HepG2 (cell line): ENCODE measurements around the gene SOCS1. TPM values are rescaled to one million over a fixed set of nuclear protein-coding genes. Genes with fewer than 3 reads are reported as not detected.

Experiments
- AKAP8 ChIP-seq: sonication (generic); formaldehyde crosslinking; IDR thresholded peaks from 2 replicates; pipeline ENCODE4 v1.5.1; 2020; ENCODE audit warnings: mild to moderate bottlenecking, missing genetic modification reagents
- FLYWCH1 ChIP-seq: sonication (generic); formaldehyde crosslinking; IDR thresholded peaks from 2 replicates; pipeline ENCODE4 v1.8.1; 2023; ENCODE audit warnings: mild to moderate bottlenecking, missing genetic modification reagents
- HDAC1 ChIP-seq: sonication (generic); formaldehyde crosslinking; IDR thresholded peaks from 2 replicates; pipeline ENCODE4 v1.5.1; 2020; ENCODE audit warnings: mild to moderate bottlenecking, missing genetic modification reagents
- KLF13 ChIP-seq: sonication (generic); formaldehyde crosslinking; IDR thresholded peaks from 2 replicates; pipeline ENCODE4 v1.4.0; 2020; ENCODE audit warnings: mild to moderate bottlenecking, missing genetic modification reagents
- KLF6 ChIP-seq: IDR thresholded peaks from 2 replicates; pipeline ENCODE4 v1.8.0; 2016; ENCODE audit warnings: missing biosample characterization, missing genetic modification reagents
- KMT2A ChIP-seq: sonication (generic); formaldehyde crosslinking; IDR thresholded peaks from 2 replicates; pipeline ENCODE4 v1.4.0; 2020; ENCODE audit warnings: missing genetic modification reagents
- RBM22 ChIP-seq: fragments of 200-400 bp; formaldehyde crosslinking; optimal IDR thresholded peaks from 2 replicates; pipeline ENCODE3; 2017; ENCODE audit warnings: mild to moderate bottlenecking, low read length, moderate library complexity
- RFXANK ChIP-seq: IDR thresholded peaks from 2 replicates; pipeline ENCODE4 v1.6.1; 2016
- SOX5 ChIP-seq: IDR thresholded peaks from 2 replicates; pipeline ENCODE4 v1.6.1; 2016; ENCODE audit warnings: borderline replicate concordance
- SP140L ChIP-seq: sonication (generic); formaldehyde crosslinking; IDR thresholded peaks from 2 replicates; pipeline ENCODE4 v1.4.0; 2020; ENCODE audit warnings: missing genetic modification reagents, borderline replicate concordance
- YY1 ChIP-seq: IDR thresholded peaks from 2 replicates; pipeline ENCODE4 v1.6.1; 2011; ENCODE audit warnings: low read length, low read depth, moderate library complexity, mild to moderate bottlenecking; ENCODE audit not compliant: insufficient read depth, insufficient replicate concordance
- ZBTB7B ChIP-seq: sonication (generic); formaldehyde crosslinking; IDR thresholded peaks from 2 replicates; pipeline ENCODE4 v1.4.0; 2020; ENCODE audit warnings: missing genetic modification reagents
- ZFP41 ChIP-seq: sonication (generic); formaldehyde crosslinking; IDR thresholded peaks from 2 replicates; pipeline ENCODE4 v1.4.0; 2020; ENCODE audit warnings: mild to moderate bottlenecking, missing genetic modification reagents, borderline replicate concordance
- ZMAT3 ChIP-seq: sonication (generic); formaldehyde crosslinking; conservative IDR thresholded peaks from 2 replicates; pipeline ENCODE4 v1.7.0; 2021; ENCODE audit warnings: missing genetic modification reagents
- ZMYM3 ChIP-seq: sonication (generic); formaldehyde crosslinking; IDR thresholded peaks from 2 replicates; pipeline ENCODE4 v1.5.1; 2020; ENCODE audit warnings: mild to moderate bottlenecking, missing genetic modification reagents
- ZNF160 ChIP-seq: sonication (generic); formaldehyde crosslinking; IDR thresholded peaks from 2 replicates; pipeline ENCODE4 v1.8.0; 2022; ENCODE audit warnings: mild to moderate bottlenecking, inconsistent platforms, missing genetic modification reagents
- ZNF788 ChIP-seq: sonication (generic); formaldehyde crosslinking; IDR thresholded peaks from 2 replicates; pipeline ENCODE4 v1.5.0; 2020; ENCODE audit warnings: mild to moderate bottlenecking, missing genetic modification reagents, borderline replicate concordance
- ZNF879 ChIP-seq: sonication (generic); formaldehyde crosslinking; IDR thresholded peaks from 2 replicates; pipeline ENCODE4 v1.8.1; 2023; ENCODE audit warnings: missing genetic modification reagents
- ZSCAN30 ChIP-seq: sonication (generic); formaldehyde crosslinking; IDR thresholded peaks from 2 replicates; pipeline ENCODE4 v1.5.0; 2020; ENCODE audit warnings: mild to moderate bottlenecking, missing genetic modification reagents
- polyA plus RNA-seq, 8 experiments: library from polyadenylated mRNA; depleted of rRNA in 3 of 8; stranded (reverse) in 7 of 8; unstranded in 1 of 8; fragments of >200 nt; fragmentation: Illumina TruSeq in 4 of 8; extraction: Trizol in 4 of 8; gene quantifications; 2 replicates each; pipeline versions ENCODE4 v1.2.1 to v1.2.3, GENCODE V29; 2011 to 2016; ENCODE audit warnings: low read depth in 4 of 8, missing spikeins in 1 of 8, mixed read lengths in 1 of 8; ENCODE audit not compliant: insufficient read depth in 1 of 8
- total RNA-seq, 5 experiments: library from RNA; depleted of rRNA; stranded (reverse); fragments of >200 nt; fragmentation: Illumina TruSeq; extraction: Trizol; gene quantifications; 2 replicates each; pipeline ENCODE4 v1.2.3, GENCODE V29; 2016; ENCODE audit warnings: low read depth in 1 of 5
- TF ChIP-seq, protein P1 (sequence below): sonication (generic); formaldehyde crosslinking; IDR thresholded peaks from 2 replicates; pipeline ENCODE4 v1.4.0; 2020; ENCODE audit warnings: missing genetic modification reagents, borderline replicate concordance
- TF ChIP-seq, protein P2 (sequence below): sonication (generic); formaldehyde crosslinking; IDR thresholded peaks from 2 replicates; pipeline ENCODE4 v1.5.1; 2020; ENCODE audit warnings: missing genetic modification reagents, mild to moderate bottlenecking, borderline replicate concordance
- TF ChIP-seq, protein P3 (sequence below): IDR thresholded peaks from 2 replicates; pipeline ENCODE4 v1.6.1; 2012; ENCODE audit warnings: low read length, improper control_type of control experiment

SOCS1 gene
- total and polyA plus RNA-seq, 2 of the 13 experiments (the other 11 are each of a cell fraction or from before 2014, with no cell fraction given), result 5.3 to 6.3 TPM

DNA sequence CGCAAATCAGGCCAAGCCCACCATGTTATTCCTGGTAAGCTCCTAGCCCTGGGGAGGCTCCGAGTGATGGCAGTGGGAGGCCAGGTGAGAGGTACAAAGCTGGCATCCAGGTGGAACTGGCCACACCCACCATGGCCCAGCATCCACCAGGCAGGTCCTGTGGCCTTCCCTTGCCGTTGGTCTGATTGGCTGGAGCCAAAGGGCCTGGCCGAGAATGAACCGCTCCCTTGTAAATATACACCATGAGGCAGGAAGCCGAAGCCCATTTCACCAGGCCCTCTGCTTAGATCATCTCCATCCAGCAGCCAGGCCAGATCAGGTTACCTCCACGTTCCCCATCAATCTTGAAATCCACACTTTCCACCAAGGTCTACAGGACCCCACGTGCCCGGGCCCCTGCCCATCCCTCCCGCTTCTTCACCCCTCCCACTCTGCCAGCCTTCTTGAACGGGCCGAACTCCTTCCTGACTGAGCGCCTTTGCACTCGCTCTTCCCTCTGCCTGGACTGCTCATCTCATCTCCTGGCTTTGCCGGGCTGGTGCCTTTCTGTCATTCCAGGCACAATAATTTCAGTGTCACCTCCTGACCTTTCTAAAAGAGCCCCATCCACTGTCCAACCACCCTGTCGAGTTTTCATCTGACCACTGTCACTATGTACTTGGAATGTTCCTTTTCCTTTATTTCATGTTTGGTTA is 5.8 kb downstream of the SOCS1 start (continued):
- TF ChIP-seq, protein P1, sequence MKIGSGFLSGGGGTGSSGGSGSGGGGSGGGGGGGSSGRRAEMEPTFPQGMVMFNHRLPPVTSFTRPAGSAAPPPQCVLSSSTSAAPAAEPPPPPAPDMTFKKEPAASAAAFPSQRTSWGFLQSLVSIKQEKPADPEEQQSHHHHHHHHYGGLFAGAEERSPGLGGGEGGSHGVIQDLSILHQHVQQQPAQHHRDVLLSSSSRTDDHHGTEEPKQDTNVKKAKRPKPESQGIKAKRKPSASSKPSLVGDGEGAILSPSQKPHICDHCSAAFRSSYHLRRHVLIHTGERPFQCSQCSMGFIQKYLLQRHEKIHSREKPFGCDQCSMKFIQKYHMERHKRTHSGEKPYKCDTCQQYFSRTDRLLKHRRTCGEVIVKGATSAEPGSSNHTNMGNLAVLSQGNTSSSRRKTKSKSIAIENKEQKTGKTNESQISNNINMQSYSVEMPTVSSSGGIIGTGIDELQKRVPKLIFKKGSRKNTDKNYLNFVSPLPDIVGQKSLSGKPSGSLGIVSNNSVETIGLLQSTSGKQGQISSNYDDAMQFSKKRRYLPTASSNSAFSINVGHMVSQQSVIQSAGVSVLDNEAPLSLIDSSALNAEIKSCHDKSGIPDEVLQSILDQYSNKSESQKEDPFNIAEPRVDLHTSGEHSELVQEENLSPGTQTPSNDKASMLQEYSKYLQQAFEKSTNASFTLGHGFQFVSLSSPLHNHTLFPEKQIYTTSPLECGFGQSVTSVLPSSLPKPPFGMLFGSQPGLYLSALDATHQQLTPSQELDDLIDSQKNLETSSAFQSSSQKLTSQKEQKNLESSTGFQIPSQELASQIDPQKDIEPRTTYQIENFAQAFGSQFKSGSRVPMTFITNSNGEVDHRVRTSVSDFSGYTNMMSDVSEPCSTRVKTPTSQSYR (CRISPR knock-in tag), result no peak
- TF ChIP-seq ZNF879 (CRISPR knock-in tag) (no peak), AKAP8 (CRISPR knock-in tag) (no peak), ZBTB7B (CRISPR knock-in tag) (peak; percentile 14; the same call in 1 of the 2 replicates), KLF6 (CRISPR knock-in tag) (no peak), SOX5 (CRISPR knock-in tag) (no peak), FLYWCH1 (CRISPR knock-in tag) (no peak), ZNF788 (CRISPR knock-in tag) (no peak), RFXANK (CRISPR knock-in tag) (no peak), ZSCAN30 (no peak), ZMAT3 (CRISPR knock-in tag) (no peak), ZMYM3 (no peak), RBM22 (no peak), ZNF160 (CRISPR knock-in tag) (no peak), KMT2A (CRISPR knock-in tag) (no peak), SP140L (CRISPR knock-in tag) (no peak), ZFP41 (CRISPR knock-in tag) (no peak), HDAC1 (CRISPR knock-in tag) (no peak), YY1 (no peak), KLF13 (CRISPR knock-in tag) (no peak)
- TF ChIP-seq, protein P2, sequence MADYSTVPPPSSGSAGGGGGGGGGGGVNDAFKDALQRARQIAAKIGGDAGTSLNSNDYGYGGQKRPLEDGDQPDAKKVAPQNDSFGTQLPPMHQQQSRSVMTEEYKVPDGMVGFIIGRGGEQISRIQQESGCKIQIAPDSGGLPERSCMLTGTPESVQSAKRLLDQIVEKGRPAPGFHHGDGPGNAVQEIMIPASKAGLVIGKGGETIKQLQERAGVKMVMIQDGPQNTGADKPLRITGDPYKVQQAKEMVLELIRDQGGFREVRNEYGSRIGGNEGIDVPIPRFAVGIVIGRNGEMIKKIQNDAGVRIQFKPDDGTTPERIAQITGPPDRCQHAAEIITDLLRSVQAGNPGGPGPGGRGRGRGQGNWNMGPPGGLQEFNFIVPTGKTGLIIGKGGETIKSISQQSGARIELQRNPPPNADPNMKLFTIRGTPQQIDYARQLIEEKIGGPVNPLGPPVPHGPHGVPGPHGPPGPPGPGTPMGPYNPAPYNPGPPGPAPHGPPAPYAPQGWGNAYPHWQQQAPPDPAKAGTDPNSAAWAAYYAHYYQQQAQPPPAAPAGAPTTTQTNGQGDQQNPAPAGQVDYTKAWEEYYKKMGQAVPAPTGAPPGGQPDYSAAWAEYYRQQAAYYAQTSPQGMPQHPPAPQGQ (CRISPR knock-in tag), result no peak
- TF ChIP-seq, protein P3, sequence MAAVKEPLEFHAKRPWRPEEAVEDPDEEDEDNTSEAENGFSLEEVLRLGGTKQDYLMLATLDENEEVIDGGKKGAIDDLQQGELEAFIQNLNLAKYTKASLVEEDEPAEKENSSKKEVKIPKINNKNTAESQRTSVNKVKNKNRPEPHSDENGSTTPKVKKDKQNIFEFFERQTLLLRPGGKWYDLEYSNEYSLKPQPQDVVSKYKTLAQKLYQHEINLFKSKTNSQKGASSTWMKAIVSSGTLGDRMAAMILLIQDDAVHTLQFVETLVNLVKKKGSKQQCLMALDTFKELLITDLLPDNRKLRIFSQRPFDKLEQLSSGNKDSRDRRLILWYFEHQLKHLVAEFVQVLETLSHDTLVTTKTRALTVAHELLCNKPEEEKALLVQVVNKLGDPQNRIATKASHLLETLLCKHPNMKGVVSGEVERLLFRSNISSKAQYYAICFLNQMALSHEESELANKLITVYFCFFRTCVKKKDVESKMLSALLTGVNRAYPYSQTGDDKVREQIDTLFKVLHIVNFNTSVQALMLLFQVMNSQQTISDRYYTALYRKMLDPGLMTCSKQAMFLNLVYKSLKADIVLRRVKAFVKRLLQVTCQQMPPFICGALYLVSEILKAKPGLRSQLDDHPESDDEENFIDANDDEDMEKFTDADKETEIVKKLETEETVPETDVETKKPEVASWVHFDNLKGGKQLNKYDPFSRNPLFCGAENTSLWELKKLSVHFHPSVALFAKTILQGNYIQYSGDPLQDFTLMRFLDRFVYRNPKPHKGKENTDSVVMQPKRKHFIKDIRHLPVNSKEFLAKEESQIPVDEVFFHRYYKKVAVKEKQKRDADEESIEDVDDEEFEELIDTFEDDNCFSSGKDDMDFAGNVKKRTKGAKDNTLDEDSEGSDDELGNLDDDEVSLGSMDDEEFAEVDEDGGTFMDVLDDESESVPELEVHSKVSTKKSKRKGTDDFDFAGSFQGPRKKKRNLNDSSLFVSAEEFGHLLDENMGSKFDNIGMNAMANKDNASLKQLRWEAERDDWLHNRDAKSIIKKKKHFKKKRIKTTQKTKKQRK, result no peak
